ENCODE measurements around the gene STK26. TPM values are rescaled to one million over a fixed set of nuclear protein-coding genes. Genes with fewer than 3 reads are reported as not detected.
A peak's percentile ranks its signal among the peaks of the same experiment; 100 is the strongest.
"Not testable (repeated sequence)": the region's sequence is repeated elsewhere in the genome, so short reads cannot be mapped to it uniquely, and the experiment has no call there.

Gene STK26
- total RNA-seq, 4 donors from 2014 or later: 65.9 to 137 (median 111) TPM

DNA sequence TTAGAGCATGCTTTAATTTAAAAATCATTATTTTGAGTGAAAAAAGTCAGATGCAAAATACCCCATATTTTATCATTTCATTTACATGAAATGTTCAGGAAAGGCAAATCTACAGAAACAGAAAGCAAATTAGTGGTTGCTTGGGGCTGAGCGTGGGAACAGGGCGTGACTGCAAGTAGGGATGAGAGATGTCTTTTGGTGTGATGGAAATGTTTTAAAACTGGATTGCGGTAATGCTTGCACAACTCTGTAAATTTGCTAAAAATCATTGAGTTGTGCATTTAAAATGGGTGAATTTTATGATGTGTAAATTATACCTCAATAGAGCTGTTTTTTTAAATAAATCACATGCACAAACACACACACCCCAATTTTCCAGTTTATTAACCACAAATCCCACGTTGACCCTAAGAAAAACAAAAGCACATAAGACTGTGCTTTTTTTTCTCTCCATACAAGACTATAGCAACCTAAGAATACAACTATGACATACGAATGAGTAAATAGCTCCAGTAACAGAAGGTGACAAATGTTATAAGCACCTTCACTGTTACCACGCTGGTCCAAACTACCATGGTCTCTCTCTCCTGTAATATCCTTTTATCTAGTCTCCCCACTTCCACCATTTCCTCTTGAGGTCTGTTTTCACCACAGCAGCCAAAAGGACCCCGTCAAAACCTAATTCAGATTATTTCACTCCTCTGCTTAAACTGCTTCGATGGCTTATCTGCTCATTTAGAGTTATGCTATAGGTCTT is 67.5 kb downstream of the STK26 start:
- TF ChIP-seq POLR2A (IDR thresholded peaks at IDR 0.05): no peak
- TF ChIP-seq, protein P1, sequence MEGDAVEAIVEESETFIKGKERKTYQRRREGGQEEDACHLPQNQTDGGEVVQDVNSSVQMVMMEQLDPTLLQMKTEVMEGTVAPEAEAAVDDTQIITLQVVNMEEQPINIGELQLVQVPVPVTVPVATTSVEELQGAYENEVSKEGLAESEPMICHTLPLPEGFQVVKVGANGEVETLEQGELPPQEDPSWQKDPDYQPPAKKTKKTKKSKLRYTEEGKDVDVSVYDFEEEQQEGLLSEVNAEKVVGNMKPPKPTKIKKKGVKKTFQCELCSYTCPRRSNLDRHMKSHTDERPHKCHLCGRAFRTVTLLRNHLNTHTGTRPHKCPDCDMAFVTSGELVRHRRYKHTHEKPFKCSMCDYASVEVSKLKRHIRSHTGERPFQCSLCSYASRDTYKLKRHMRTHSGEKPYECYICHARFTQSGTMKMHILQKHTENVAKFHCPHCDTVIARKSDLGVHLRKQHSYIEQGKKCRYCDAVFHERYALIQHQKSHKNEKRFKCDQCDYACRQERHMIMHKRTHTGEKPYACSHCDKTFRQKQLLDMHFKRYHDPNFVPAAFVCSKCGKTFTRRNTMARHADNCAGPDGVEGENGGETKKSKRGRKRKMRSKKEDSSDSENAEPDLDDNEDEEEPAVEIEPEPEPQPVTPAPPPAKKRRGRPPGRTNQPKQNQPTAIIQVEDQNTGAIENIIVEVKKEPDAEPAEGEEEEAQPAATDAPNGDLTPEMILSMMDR (IDR thresholded peaks at IDR 0.05): no peak
- H3K36me3 ChIP-seq: no peaks in the 10 kb centered on the region
- DNase-seq: no peak
- intact Hi-C loops (cut with DNase I; ENCODE audit: low total_unique reads): no loop called here
- H3K4me1 ChIP-seq: no peaks in the 10 kb centered on the region
- no peaks in the 10 kb centered on the region for H3K27me3 ChIP-seq
- H3K4me3 ChIP-seq: no peak overlapping the region
- no peaks in the 10 kb centered on the region for H3K9me3 ChIP-seq
- H3K27ac ChIP-seq: peak overlapping the region; percentile 38 to 57

- H3K36me3 ChIP-seq: no peaks in the 10 kb centered on the region
- no peaks in the 10 kb centered on the region for H3K27me3 ChIP-seq
- no peaks in the 10 kb centered on the region for H3K4me1 ChIP-seq
- no peak overlapping the region for H3K4me3 ChIP-seq
- H3K27ac ChIP-seq: peak overlapping the region; percentile 47 to 74
- intact Hi-C loops (cut with DNase I; ENCODE audit: low total_unique reads): no loop called here
- no peaks in the 10 kb centered on the region for H3K9me3 ChIP-seq
- peak; percentile 48 to 80 for DNase-seq
- TF ChIP-seq, protein P1 (IDR thresholded peaks at IDR 0.05): peak; percentile 51 to 73 (median 60)
- TF ChIP-seq POLR2A (IDR thresholded peaks at IDR 0.05): no peak
Measured at GRCh38 chrX:132092439-132093065, 69.5 kb downstream of the STK26 start.

GRCh38 chrX:132093239-132093860 is 70.2 kb downstream of the STK26 start:
- H3K27ac ChIP-seq: peak overlapping the region; percentile 47 to 74
- no peak for TF ChIP-seq POLR2A (IDR thresholded peaks at IDR 0.05)
- TF ChIP-seq, protein P1 (IDR thresholded peaks at IDR 0.05): no peak
- no peaks in the 10 kb centered on the region for H3K9me3 ChIP-seq
- intact Hi-C loops (cut with DNase I; ENCODE audit: low total_unique reads): no loop called here
- no peak overlapping the region for H3K4me3 ChIP-seq
- no peaks in the 10 kb centered on the region for H3K4me1 ChIP-seq
- no peaks in the 10 kb centered on the region for H3K27me3 ChIP-seq
- DNase-seq: no peak
- no peaks in the 10 kb centered on the region for H3K36me3 ChIP-seq

DNA sequence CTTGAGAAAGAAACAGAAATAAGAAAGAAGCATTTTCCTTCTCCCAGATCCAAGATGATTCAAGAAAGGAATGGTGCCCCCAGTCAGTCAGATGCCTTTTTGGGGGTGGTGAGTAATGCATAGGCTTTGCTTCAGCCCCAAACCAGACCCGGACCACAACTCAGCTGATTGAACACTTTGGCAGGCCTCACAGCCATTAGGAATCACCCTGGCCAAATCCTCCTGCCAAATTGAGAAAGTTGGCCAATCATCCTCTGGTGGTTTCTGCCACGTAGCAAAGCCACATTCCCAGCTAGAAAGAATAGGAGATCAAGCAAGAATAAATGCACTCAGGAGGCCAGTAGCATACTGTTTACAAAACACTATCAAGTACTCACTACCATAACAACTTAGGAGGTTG is 71.1 kb downstream of the STK26 start:
- Histone ChIP-seq H3K27ac (peak overlapping the region in 1 of 2 donors; percentile 74), H3K36me3 (no peaks in the 10 kb centered on the region), H3K4me3 (no peak overlapping the region), H3K4me1 (no peaks in the 10 kb centered on the region), H3K9me3 (no peaks in the 10 kb centered on the region), H3K27me3 (no peaks in the 10 kb centered on the region)
- intact Hi-C loops (cut with DNase I; ENCODE audit: low total_unique reads): no loop called here
- no peak for DNase-seq
- TF ChIP-seq, protein P1 (IDR thresholded peaks at IDR 0.05): no peak
- TF ChIP-seq POLR2A (IDR thresholded peaks at IDR 0.05): no peak

DNA sequence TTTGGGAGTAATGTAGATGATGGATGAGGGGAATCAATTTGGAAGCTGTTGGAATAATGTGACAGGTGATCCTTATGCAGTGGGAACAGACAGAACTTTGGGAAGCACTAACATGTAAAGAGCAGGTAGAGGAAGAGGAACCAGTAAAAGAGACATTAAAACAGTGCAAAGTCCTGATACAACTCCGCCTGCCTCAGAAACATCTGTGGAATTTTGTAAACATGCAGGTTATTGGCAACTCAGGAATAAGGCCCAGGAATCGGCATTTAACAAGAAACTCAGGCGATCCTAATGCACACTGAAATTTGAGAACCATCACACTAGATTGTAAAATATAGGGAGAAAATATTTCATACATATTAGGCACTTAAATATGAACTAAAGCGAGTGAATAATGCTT is 75.6 kb downstream of the STK26 start:
- H3K4me1 ChIP-seq; H3K27me3 ChIP-seq; H3K27ac ChIP-seq; H3K4me3 ChIP-seq; DNase-seq; H3K36me3 ChIP-seq; H3K9me3 ChIP-seq; intact Hi-C loops (cut with DNase I; ENCODE audit: low total_unique reads): not testable (repeated sequence)

Data from uterus (tissue), 4 donors.